Astrocyte (in vitro differentiated cells and primary cell): ENCODE data around the gene THG1L. TPM values are rescaled to one million over a fixed set of nuclear protein-coding genes. Genes with fewer than 3 reads are reported as not detected.
A peak's percentile ranks its signal among the peaks of the same experiment; 100 is the strongest.

Source experiments
- DNase-seq: peaks from one replicate; pipeline ENCODE4 v3.0.0-alpha.2; 2010; ENCODE audit warnings: low read depth
- FAIRE-seq: peaks from 2 replicates; lab custom pipeline; 2011; peaks lifted over from hg19 to GRCh38; lab: Jason Lieb, UNC
- H2AFZ ChIP-seq: 2 replicates; pipeline ENCODE4 v1.6.0; 2012; ENCODE audit warnings: low read depth, low read length, inconsistent platforms
- H3K27ac ChIP-seq: 2 replicates; pipeline ENCODE4 v1.5.1; 2011; ENCODE audit warnings: low read depth, low read length, inconsistent platforms
- H3K27me3 ChIP-seq: 2 replicates; pipeline ENCODE4 v1.6.0; 2011; ENCODE audit warnings: low read length, inconsistent platforms; ENCODE audit not compliant: insufficient read depth
- H3K36me3 ChIP-seq: 2 replicates; pipeline ENCODE4 v1.5.1; 2011; ENCODE audit warnings: low read length, inconsistent platforms; ENCODE audit not compliant: insufficient read depth
- H3K4me1 ChIP-seq: 2 replicates; pipeline ENCODE4 v1.5.1; 2011; ENCODE audit warnings: low read length, inconsistent platforms; ENCODE audit not compliant: insufficient read depth
- H3K4me2 ChIP-seq: 2 replicates; pipeline ENCODE4 v1.6.0; 2012; ENCODE audit warnings: low read length, inconsistent platforms
- H3K4me3 ChIP-seq: 2 replicates; pipeline ENCODE4 v1.5.1; 2011; ENCODE audit warnings: low read depth, mild to moderate bottlenecking, low read length, inconsistent platforms; ENCODE audit not compliant: insufficient read depth
- H3K79me2 ChIP-seq: 2 replicates; pipeline ENCODE4 v1.6.0; 2012; ENCODE audit warnings: mild to moderate bottlenecking, low read length, inconsistent platforms; ENCODE audit not compliant: insufficient read depth
- H3K9ac ChIP-seq: 2 replicates; pipeline ENCODE4 v1.6.0; 2012; ENCODE audit warnings: mild to moderate bottlenecking, low read length, inconsistent platforms
- H3K9me3 ChIP-seq: 2 replicates; pipeline ENCODE4 v1.5.1; 2012; ENCODE audit warnings: low read depth, mild to moderate bottlenecking, low read length, inconsistent platforms; ENCODE audit not compliant: insufficient read depth
- H4K20me1 ChIP-seq: 2 replicates; pipeline ENCODE4 v1.6.0; 2012; ENCODE audit warnings: low read length, inconsistent platforms; ENCODE audit not compliant: insufficient read depth
- H3K27ac Mint-ChIP-seq: one replicate; pipeline ENCODE4 v1.8.0; 2021; ENCODE audit warnings: mild to moderate bottlenecking, mixed read lengths; ENCODE audit not compliant: unreplicated experiment
- H3K27me3 Mint-ChIP-seq: one replicate; pipeline ENCODE4 v1.8.0; 2021; ENCODE audit warnings: low read depth, mixed read lengths; ENCODE audit not compliant: unreplicated experiment
- H3K36me3 Mint-ChIP-seq: one replicate; pipeline ENCODE4 v1.8.0; 2021; ENCODE audit warnings: low read depth, mixed read lengths; ENCODE audit not compliant: unreplicated experiment
- H3K4me1 Mint-ChIP-seq: one replicate; pipeline ENCODE4 v1.8.0; 2021; ENCODE audit warnings: low read depth, mixed read lengths; ENCODE audit not compliant: unreplicated experiment
- H3K4me3 Mint-ChIP-seq: one replicate; pipeline ENCODE4 v1.8.0; 2021; ENCODE audit warnings: mild to moderate bottlenecking, moderate library complexity, mixed read lengths; ENCODE audit not compliant: unreplicated experiment
- H3K9me3 Mint-ChIP-seq: one replicate; pipeline ENCODE4 v1.8.0; 2021; ENCODE audit warnings: mild to moderate bottlenecking, mixed read lengths; ENCODE audit not compliant: unreplicated experiment
- EZH2 ChIP-seq: IDR thresholded peaks from 2 replicates; pipeline ENCODE4 v1.6.1; 2012; ENCODE audit warnings: mild to moderate bottlenecking, low read length, inconsistent platforms; ENCODE audit not compliant: insufficient read depth
- total RNA-seq: library from RNA; stranded (reverse); gene quantifications from 2 replicates; pipeline ENCODE4 v1.2.1, GENCODE V29; 2021
- TF ChIP-seq, protein P1 (sequence below): IDR thresholded peaks from 2 replicates; pipeline ENCODE4 v1.5.1; 2011; ENCODE audit warnings: low read depth, mild to moderate bottlenecking, inconsistent platforms, low read length, moderate library complexity; ENCODE audit not compliant: insufficient read depth

THG1L gene
- total RNA-seq, 1 donor from 2014 or later: 9.7 TPM

DNA sequence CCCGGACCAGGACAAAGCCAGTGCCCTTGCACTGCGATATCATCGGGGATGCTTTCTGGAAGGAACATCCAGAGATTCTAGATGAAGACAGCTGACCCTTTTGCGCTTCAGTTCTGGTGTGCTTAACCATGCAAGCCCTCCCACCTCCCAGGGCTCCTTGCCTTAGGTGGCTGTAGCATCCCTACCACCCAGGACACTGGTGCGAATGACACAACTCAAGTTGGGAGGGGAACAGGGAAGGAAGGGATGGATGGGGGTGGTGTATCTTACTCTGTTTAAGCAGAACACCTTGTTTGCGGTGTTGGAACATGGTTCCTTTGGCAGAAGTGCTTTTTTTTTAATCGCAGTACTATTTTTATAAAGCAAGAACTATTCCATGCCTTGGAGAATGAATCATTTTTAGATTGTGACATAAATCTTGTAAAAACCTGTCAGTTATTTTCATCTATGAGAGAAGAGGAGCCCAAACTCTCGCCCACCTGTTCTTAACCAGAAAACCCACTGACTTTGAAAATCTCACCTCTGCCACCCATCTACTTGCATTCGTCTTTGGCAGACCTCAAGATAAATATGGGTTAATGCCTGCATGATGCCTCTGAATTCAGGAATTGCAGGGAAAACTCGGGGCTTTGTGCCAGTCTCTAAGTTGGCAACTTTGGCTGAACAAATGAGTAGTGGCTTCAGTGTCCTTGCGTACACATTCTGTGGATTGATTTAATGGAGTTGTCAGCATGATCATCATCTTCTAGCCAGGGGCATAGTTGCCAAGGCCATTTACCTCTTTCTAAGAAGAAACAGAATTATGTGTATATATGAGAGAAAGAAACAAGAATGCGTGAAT is 8.4 kb downstream of the THG1L start:
- Histone ChIP-seq H3K36me3 (peaks cover 11% of the 10 kb centered on the region), H3K27me3 (no peaks in the 10 kb centered on the region), H3K4me2 (no peak overlapping the region), H2AFZ (no peak overlapping the region), H4K20me1 (no peaks in the 10 kb centered on the region), H3K4me3 (no peak overlapping the region), H3K4me1 (peaks cover 4% of the 10 kb centered on the region), H3K9me3 (no peaks in the 10 kb centered on the region), H3K27ac (no peak overlapping the region), H3K9ac (no peak overlapping the region), H3K79me2 (peaks cover 7% of the 10 kb centered on the region)
- no peak for FAIRE-seq
- no peaks in the 10 kb centered on the region for H3K27me3 Mint-ChIP-seq
- no peak for TF ChIP-seq EZH2
- TF ChIP-seq, protein P1, sequence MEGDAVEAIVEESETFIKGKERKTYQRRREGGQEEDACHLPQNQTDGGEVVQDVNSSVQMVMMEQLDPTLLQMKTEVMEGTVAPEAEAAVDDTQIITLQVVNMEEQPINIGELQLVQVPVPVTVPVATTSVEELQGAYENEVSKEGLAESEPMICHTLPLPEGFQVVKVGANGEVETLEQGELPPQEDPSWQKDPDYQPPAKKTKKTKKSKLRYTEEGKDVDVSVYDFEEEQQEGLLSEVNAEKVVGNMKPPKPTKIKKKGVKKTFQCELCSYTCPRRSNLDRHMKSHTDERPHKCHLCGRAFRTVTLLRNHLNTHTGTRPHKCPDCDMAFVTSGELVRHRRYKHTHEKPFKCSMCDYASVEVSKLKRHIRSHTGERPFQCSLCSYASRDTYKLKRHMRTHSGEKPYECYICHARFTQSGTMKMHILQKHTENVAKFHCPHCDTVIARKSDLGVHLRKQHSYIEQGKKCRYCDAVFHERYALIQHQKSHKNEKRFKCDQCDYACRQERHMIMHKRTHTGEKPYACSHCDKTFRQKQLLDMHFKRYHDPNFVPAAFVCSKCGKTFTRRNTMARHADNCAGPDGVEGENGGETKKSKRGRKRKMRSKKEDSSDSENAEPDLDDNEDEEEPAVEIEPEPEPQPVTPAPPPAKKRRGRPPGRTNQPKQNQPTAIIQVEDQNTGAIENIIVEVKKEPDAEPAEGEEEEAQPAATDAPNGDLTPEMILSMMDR: no peak
- no peak for DNase-seq
- no peak overlapping the region for H3K27ac Mint-ChIP-seq
- H3K4me3 Mint-ChIP-seq: no peak overlapping the region
- H3K4me1 Mint-ChIP-seq: no peaks in the 10 kb centered on the region
- no peaks in the 10 kb centered on the region for H3K36me3 Mint-ChIP-seq
- H3K9me3 Mint-ChIP-seq: no peaks in the 10 kb centered on the region

DNA sequence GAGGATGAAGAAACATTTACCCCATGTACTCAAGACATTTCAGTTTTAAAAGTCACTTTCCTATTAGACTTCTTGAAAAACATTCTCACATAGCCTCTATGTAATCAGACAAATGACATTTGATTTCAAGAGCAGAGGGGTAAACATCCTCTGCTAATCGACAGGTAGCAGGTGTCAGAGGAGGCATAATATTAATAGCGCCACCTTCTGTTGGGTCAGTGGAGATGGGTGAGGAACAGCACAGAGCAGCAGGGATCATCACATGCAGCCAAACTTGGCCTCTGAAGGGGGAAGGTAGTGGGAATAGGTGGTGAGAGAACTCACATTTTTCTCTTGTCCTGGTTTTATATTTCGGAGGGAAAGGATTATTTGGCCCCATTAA is 9.0 kb downstream of the THG1L start:
- Histone ChIP-seq H4K20me1 (no peaks in the 10 kb centered on the region), H3K4me3 (no peak overlapping the region), H3K27ac (no peak overlapping the region), H3K4me1 (peaks cover 8% of the 10 kb centered on the region), H3K9ac (no peak overlapping the region), H3K4me2 (no peak overlapping the region), H2AFZ (no peak overlapping the region), H3K27me3 (no peaks in the 10 kb centered on the region), H3K9me3 (no peaks in the 10 kb centered on the region), H3K36me3 (peaks cover 9% of the 10 kb centered on the region), H3K79me2 (peaks cover 13% of the 10 kb centered on the region)
- H3K4me1 Mint-ChIP-seq: no peaks in the 10 kb centered on the region
- DNase-seq (no peak), FAIRE-seq (no peak)
- no peaks in the 10 kb centered on the region for H3K27me3 Mint-ChIP-seq
- H3K36me3 Mint-ChIP-seq: no peaks in the 10 kb centered on the region
- TF ChIP-seq, protein P1: peak; percentile 46
- no peak for TF ChIP-seq EZH2
- no peak overlapping the region for H3K4me3 Mint-ChIP-seq
- no peak overlapping the region for H3K27ac Mint-ChIP-seq
- H3K9me3 Mint-ChIP-seq: no peaks in the 10 kb centered on the region

- no peaks in the 10 kb centered on the region for H3K27me3 Mint-ChIP-seq
- no peak overlapping the region for H3K4me3 Mint-ChIP-seq
- H3K27ac Mint-ChIP-seq: no peak overlapping the region
- peaks cover 6% of the 10 kb centered on the region for H3K36me3 ChIP-seq
- no peak overlapping the region for H3K9ac ChIP-seq
- H3K4me1 Mint-ChIP-seq: no peaks in the 10 kb centered on the region
- no peak overlapping the region for H3K4me3 ChIP-seq
- H3K4me2 ChIP-seq: no peak overlapping the region
- FAIRE-seq (no peak), DNase-seq (no peak)
- peaks cover 22% of the 10 kb centered on the region for H3K79me2 ChIP-seq
- no peaks in the 10 kb centered on the region for H3K27me3 ChIP-seq
- no peaks in the 10 kb centered on the region for H3K36me3 Mint-ChIP-seq
- no peaks in the 10 kb centered on the region for H3K9me3 Mint-ChIP-seq
- H4K20me1 ChIP-seq: no peaks in the 10 kb centered on the region
- TF ChIP-seq, protein P1: no peak
- no peak for TF ChIP-seq EZH2
- no peak overlapping the region for H2AFZ ChIP-seq
- H3K9me3 ChIP-seq: no peaks in the 10 kb centered on the region
- H3K27ac ChIP-seq: no peak overlapping the region
- peaks cover 8% of the 10 kb centered on the region for H3K4me1 ChIP-seq
These were observed 9.9 kb downstream of the THG1L start for GRCh38 chr5:157741131-157741530.
